Measurements from ENCODE around the gene SHC2. TPM values are rescaled to one million over a fixed set of nuclear protein-coding genes. Genes with fewer than 3 reads are reported as not detected.

Gene SHC2
- total and polyA plus RNA-seq, 2 experiments from 2014 or later = 2.2 to 4.6 TPM

- TF ChIP-seq STAT1 (IDR thresholded peaks at IDR 0.05; ENCODE audit: unreplicated experiment) = no peak
Measured at GRCh38 chr19:379796-380195, 81.0 kb downstream of the SHC2 start (continued).

GRCh38 chr19:378706-379105 is 82.1 kb downstream of the SHC2 start:
- no peak overlapping the region for H3K27ac ChIP-seq (ENCODE audit: low read depth)
- no peaks in the 10 kb centered on the region for H4K20me1 ChIP-seq (replicated peaks; ENCODE audit: insufficient read depth)
- no peaks in the 10 kb centered on the region for H3K36me3 ChIP-seq (ENCODE audit: insufficient read depth)
- H3K27me3 Mint-ChIP-seq (ENCODE audit: insufficient read depth, low read depth, poor library complexity) = peaks cover 15% of the 10 kb centered on the region
- ATAC-seq = peak; percentile 15; the same call in 1 of the 3 replicates
- TF ChIP-seq REST (IDR thresholded peaks at IDR 0.05; ENCODE audit: unreplicated experiment) (no peak), STAT1 (IDR thresholded peaks at IDR 0.05; ENCODE audit: unreplicated experiment) (no peak)
- H3K9me2 ChIP-seq (ENCODE audit: insufficient read depth) = no peaks in the 10 kb centered on the region
- H3F3A ChIP-seq (replicated peaks; ENCODE audit: low read depth) = no peaks in the 10 kb centered on the region
- peak overlapping the region; percentile 95; the same call in 1 of the 2 replicates for H2AFZ ChIP-seq
- no peaks in the 10 kb centered on the region for H3K4me1 ChIP-seq (ENCODE audit: insufficient read depth)
- DNase-seq (ENCODE audit: low spot score) = no peak
- H3K27ac Mint-ChIP-seq = no peak overlapping the region
- H3K4me3 ChIP-seq = no peak overlapping the region
- H3K4me3 Mint-ChIP-seq = no peak overlapping the region
- no peak overlapping the region for H3K4me2 ChIP-seq
- peaks cover 3% of the 10 kb centered on the region; the same call in 2 of the 3 replicates for H3K36me3 Mint-ChIP-seq (ENCODE audit: low read depth)
- H3K27me3 ChIP-seq (ENCODE audit: insufficient read depth) = no peaks in the 10 kb centered on the region
- H3K4me1 Mint-ChIP-seq = no peaks in the 10 kb centered on the region
- no peaks in the 10 kb centered on the region for H3K79me2 ChIP-seq (replicated peaks; ENCODE audit: insufficient read depth)
- H3K9me3 Mint-ChIP-seq = peaks cover 25% of the 10 kb centered on the region

- H3K4me1 Mint-ChIP-seq = no peaks in the 10 kb centered on the region
- Histone ChIP-seq H3K79me2 (replicated peaks; ENCODE audit: insufficient read depth) (no peaks in the 10 kb centered on the region), H3K4me2 (no peak overlapping the region), H2AFZ (peak overlapping the region; percentile 95), H3K9me2 (ENCODE audit: insufficient read depth) (no peaks in the 10 kb centered on the region), H3K27ac (ENCODE audit: low read depth) (no peak overlapping the region), H3F3A (replicated peaks; ENCODE audit: low read depth) (no peaks in the 10 kb centered on the region), H3K4me3 (no peak overlapping the region), H3K27me3 (ENCODE audit: insufficient read depth) (no peaks in the 10 kb centered on the region), H3K36me3 (ENCODE audit: insufficient read depth) (no peaks in the 10 kb centered on the region), H4K20me1 (replicated peaks; ENCODE audit: insufficient read depth) (no peaks in the 10 kb centered on the region), H3K4me1 (ENCODE audit: insufficient read depth) (no peaks in the 10 kb centered on the region)
- DNase-seq (ENCODE audit: low spot score) (no peak), ATAC-seq (peak; percentile 55)
- H3K36me3 Mint-ChIP-seq (ENCODE audit: low read depth) = no peaks in the 10 kb centered on the region; the same call in 1 of the 3 replicates
- H3K27ac Mint-ChIP-seq = no peak overlapping the region
- H3K27me3 Mint-ChIP-seq (ENCODE audit: insufficient read depth, low read depth, poor library complexity) = peaks cover 10% of the 10 kb centered on the region
- peaks cover 19% of the 10 kb centered on the region for H3K9me3 Mint-ChIP-seq
- no peak overlapping the region for H3K4me3 Mint-ChIP-seq
- TF ChIP-seq ZNF462 (CRISPR knock-in tag; IDR thresholded peaks at IDR 0.05) = no peak
- no peak for TF ChIP-seq ZNF114 (CRISPR knock-in tag; IDR thresholded peaks at IDR 0.05)
- TF ChIP-seq EZH2 (IDR thresholded peaks at IDR 0.05; ENCODE audit: low read depth, unreplicated experiment) = no peak
- no peak for TF ChIP-seq CREB1 (CRISPR knock-in tag; IDR thresholded peaks at IDR 0.05; ENCODE audit: low read depth)
- TF ChIP-seq JUNB (IDR thresholded peaks at IDR 0.05; ENCODE audit: unreplicated experiment) = no peak
- TF ChIP-seq STAT1 (IDR thresholded peaks at IDR 0.05; ENCODE audit: unreplicated experiment) = no peak
- no peak for TF ChIP-seq POLR2AphosphoS5 (IDR thresholded peaks at IDR 0.05; ENCODE audit: low read depth)
- TF ChIP-seq ZNF331 (CRISPR knock-in tag; IDR thresholded peaks at IDR 0.05; ENCODE audit: low read depth) = no peak
- TF ChIP-seq EZH2phosphoT487 (IDR thresholded peaks at IDR 0.05; ENCODE audit: unreplicated experiment) = no peak
Measured at GRCh38 chr19:377801-378581, 82.8 kb downstream of the SHC2 start.

Data from GM23338 (cell line).